Measurements from ENCODE around the gene ZNF280D.
"Not testable (repeated sequence)": the region's sequence is repeated elsewhere in the genome, so short reads cannot be mapped to it uniquely, and the experiment has no call there.

ZNF280D gene

DNA sequence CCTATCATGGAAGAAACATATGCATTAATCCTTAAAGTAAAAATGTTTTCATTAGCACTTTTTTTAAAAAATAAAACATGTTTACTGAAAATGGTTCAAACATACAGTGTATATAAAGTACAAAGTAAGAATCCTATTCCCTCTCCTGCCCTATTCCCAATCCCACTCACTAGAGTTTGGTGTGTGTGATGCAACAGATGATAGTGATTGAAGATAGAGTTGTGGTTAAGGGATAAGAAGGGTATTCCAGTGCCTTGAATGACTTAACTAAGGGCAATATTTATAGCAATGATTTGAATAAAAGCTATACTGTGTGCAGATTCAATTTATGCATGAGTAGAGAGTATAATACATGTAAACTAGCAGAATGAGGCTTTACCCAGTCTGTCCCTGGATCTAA lies 18.1 kb downstream of the ZNF280D start:
- H3K4me3 ChIP-seq (ENCODE audit: low read depth, low read length): no peak overlapping the region
- TF ChIP-seq, protein P1, sequence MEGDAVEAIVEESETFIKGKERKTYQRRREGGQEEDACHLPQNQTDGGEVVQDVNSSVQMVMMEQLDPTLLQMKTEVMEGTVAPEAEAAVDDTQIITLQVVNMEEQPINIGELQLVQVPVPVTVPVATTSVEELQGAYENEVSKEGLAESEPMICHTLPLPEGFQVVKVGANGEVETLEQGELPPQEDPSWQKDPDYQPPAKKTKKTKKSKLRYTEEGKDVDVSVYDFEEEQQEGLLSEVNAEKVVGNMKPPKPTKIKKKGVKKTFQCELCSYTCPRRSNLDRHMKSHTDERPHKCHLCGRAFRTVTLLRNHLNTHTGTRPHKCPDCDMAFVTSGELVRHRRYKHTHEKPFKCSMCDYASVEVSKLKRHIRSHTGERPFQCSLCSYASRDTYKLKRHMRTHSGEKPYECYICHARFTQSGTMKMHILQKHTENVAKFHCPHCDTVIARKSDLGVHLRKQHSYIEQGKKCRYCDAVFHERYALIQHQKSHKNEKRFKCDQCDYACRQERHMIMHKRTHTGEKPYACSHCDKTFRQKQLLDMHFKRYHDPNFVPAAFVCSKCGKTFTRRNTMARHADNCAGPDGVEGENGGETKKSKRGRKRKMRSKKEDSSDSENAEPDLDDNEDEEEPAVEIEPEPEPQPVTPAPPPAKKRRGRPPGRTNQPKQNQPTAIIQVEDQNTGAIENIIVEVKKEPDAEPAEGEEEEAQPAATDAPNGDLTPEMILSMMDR (IDR thresholded peaks at IDR 0.05; ENCODE audit: low read depth, low read length): no peak

DNA sequence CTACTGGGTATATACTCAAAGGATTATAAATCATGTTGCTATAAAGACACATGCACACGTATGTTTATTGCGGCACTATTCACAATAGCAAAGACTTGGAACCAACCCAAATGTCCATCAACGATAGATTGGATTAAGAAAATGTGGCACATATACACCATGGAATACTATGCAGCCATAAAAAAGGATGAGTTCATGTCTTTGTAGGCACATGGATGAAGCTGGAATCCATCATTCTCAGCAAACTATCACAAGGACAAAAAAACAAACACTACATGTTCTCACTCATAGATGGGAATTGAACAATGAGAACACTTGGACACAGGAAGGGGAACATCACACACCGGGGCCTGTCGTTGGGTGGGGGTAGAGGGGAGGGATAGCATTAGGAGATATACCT lies 23.8 kb downstream of the ZNF280D start:
- not testable (repeated sequence) for H3K4me3 ChIP-seq (ENCODE audit: low read depth, low read length)

DNA sequence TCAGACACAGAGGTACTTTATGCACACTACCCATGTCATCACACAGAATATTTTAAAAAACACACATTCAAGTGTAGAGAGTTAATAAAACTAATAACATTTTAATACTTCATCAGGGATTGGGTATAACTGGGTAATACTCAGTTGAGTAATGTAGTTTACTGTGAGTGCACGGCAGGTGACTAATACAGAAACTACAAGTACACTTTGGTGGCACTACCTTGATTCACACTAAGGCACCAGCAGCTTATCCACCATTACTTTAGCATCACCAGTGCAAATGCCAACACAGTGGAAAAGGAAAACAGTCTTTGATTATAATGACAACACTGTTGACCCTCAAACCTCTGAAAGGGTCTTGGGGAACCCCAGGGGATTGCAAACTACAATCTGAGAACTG lies 33.6 kb downstream of the ZNF280D start:
- TF ChIP-seq, protein P1 (IDR thresholded peaks at IDR 0.05; ENCODE audit: low read depth, low read length): no peak
- H3K4me3 ChIP-seq (ENCODE audit: low read depth, low read length): no peak overlapping the region

GRCh38 chr15:56698270-56698669 lies 35.0 kb downstream of the ZNF280D start:
- no peak overlapping the region for H3K4me3 ChIP-seq (ENCODE audit: low read depth, low read length)

DNA sequence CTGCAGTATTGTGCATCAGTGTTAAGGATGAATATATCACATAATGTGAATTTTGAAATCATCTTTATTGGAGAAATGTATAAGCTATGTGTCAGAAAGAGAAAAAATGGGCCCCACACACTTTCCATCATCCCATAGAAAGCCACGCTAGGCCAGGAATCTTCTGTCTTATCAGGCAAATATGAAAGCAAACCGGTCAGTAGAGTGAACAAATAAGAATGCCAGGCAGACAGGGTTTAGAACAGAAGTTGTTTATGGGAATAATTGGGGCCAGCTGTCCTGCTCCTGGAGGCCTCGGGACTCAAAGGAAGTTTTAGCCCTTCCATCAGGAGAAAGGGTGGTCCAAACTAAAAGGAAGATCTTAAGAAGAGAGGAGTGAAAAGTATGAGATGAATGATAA lies 39.5 kb downstream of the ZNF280D start:
- TF ChIP-seq, protein P1 (IDR thresholded peaks at IDR 0.05; ENCODE audit: low read depth, low read length): no peak
- H3K4me3 ChIP-seq (ENCODE audit: low read depth, low read length): no peak overlapping the region

More at GRCh38 chr15:56698270-56698669, 35.0 kb downstream of the ZNF280D start:
- TF ChIP-seq, protein P1 (IDR thresholded peaks at IDR 0.05; ENCODE audit: low read depth, low read length): no peak

GRCh38 chr15:56690733-56691132 lies 42.6 kb downstream of the ZNF280D start:
- TF ChIP-seq, protein P1 (IDR thresholded peaks at IDR 0.05; ENCODE audit: low read depth, low read length): no peak
- H3K4me3 ChIP-seq (ENCODE audit: low read depth, low read length): no peak overlapping the region

GRCh38 chr15:56683908-56684307 lies 49.4 kb downstream of the ZNF280D start:
- no peak overlapping the region for H3K4me3 ChIP-seq (ENCODE audit: low read depth, low read length)
- TF ChIP-seq, protein P1 (IDR thresholded peaks at IDR 0.05; ENCODE audit: low read depth, low read length): no peak

GRCh38 chr15:56681113-56681512 lies 52.2 kb downstream of the ZNF280D start:
- H3K4me3 ChIP-seq (ENCODE audit: low read depth, low read length): no peak overlapping the region
- TF ChIP-seq, protein P1 (IDR thresholded peaks at IDR 0.05; ENCODE audit: low read depth, low read length): no peak

Measured in WI38 (cell line).